Keratinocyte (primary cell): Measurements from ENCODE around the gene TXNDC8. TPM values are rescaled to one million over a fixed set of nuclear protein-coding genes. Genes with fewer than 3 reads are reported as not detected.

Source experiments
- DNase-seq: peaks from one replicate; pipeline ENCODE4 v3.0.0-alpha.2; 2011; ENCODE audit warnings: low read depth, missing footprints, low spot score
- FAIRE-seq: peaks from 2 replicates; lab custom pipeline; 2011; peaks lifted over from hg19 to GRCh38; lab: Jason Lieb, UNC
- H2AFZ ChIP-seq: 2 replicates; pipeline ENCODE4 v1.6.0; 2012; ENCODE audit warnings: low read length, control low read depth, inconsistent platforms; ENCODE audit not compliant: control insufficient read depth
- H3K27ac ChIP-seq: 2 replicates; pipeline ENCODE4 v1.5.1; 2011; ENCODE audit warnings: low read length; ENCODE audit not compliant: control insufficient read depth, insufficient read depth
- H3K27me3 ChIP-seq: 3 replicates; pipeline ENCODE4 v1.6.0; 2011; ENCODE audit warnings: low read length; ENCODE audit not compliant: control insufficient read depth, insufficient read depth; ENCODE audit errors: extremely low read depth
- H3K36me3 ChIP-seq, 2 experiments: 2 replicates in 1 of 2; 3 replicates in 1 of 2; pipeline ENCODE4 v1.5.1; 2011; ENCODE audit warnings: low read length in 2 of 2, mild to moderate bottlenecking in 1 of 2; ENCODE audit not compliant: control insufficient read depth in 2 of 2, insufficient read depth in 2 of 2; ENCODE audit errors: extremely low read depth in 1 of 2
- H3K4me1 ChIP-seq: 3 replicates; pipeline ENCODE4 v1.5.1; 2011; ENCODE audit warnings: low read length; ENCODE audit not compliant: control insufficient read depth, insufficient read depth; ENCODE audit errors: extremely low read depth
- H3K4me2 ChIP-seq: 3 replicates; pipeline ENCODE4 v1.6.0; 2011; ENCODE audit warnings: low read depth, low read length; ENCODE audit not compliant: control insufficient read depth, insufficient read depth; ENCODE audit errors: extremely low read depth
- H3K4me3 ChIP-seq, 3 experiments: fragments of 200-600 bp in 1 of 3; sonication (generic) in 1 of 3; 2 replicates in 2 of 3; 3 replicates in 1 of 3; pipeline ENCODE4 v1.5.1; 2011 to 2016; ENCODE audit warnings: low read length in 3 of 3, mild to moderate bottlenecking in 3 of 3, control low read depth in 2 of 3, inconsistent platforms in 1 of 3, low read depth in 1 of 3, mixed read lengths in 1 of 3, mixed run types in 1 of 3, moderate library complexity in 1 of 3; ENCODE audit not compliant: control insufficient read depth in 2 of 3, insufficient read depth in 2 of 3; ENCODE audit errors: extremely low read depth in 1 of 3
- H3K79me2 ChIP-seq: 2 replicates; pipeline ENCODE4 v1.6.0; 2012; ENCODE audit warnings: low read length; ENCODE audit not compliant: control insufficient read depth, insufficient read depth
- H3K9ac ChIP-seq: 3 replicates; pipeline ENCODE4 v1.6.0; 2011; ENCODE audit warnings: low read length; ENCODE audit not compliant: control insufficient read depth, insufficient read depth; ENCODE audit errors: extremely low read depth
- H3K9me1 ChIP-seq: 3 replicates; pipeline ENCODE4 v1.6.0; 2011; ENCODE audit warnings: low read length; ENCODE audit not compliant: control insufficient read depth, insufficient read depth; ENCODE audit errors: extremely low read depth
- H3K9me3 ChIP-seq: 2 replicates; pipeline ENCODE4 v1.5.1; 2012; ENCODE audit warnings: low read depth, low read length; ENCODE audit not compliant: control insufficient read depth
- H4K20me1 ChIP-seq: 3 replicates; pipeline ENCODE4 v1.6.0; 2011; ENCODE audit warnings: low read length; ENCODE audit not compliant: control insufficient read depth, insufficient read depth; ENCODE audit errors: extremely low read depth
- CTCF ChIP-seq, 3 experiments: IDR thresholded peaks in 1 of 3; conservative IDR thresholded peaks in 1 of 3; optimal IDR thresholded peaks in 1 of 3; 2 replicates in 2 of 3; 3 replicates in 1 of 3; pipeline versions ENCODE3 to v1.5.1; 2011; ENCODE audit warnings: low read length in 3 of 3, mild to moderate bottlenecking in 3 of 3, moderate library complexity in 2 of 3, control low read depth in 1 of 3, inconsistent platforms in 1 of 3; ENCODE audit not compliant: insufficient read depth in 2 of 3; ENCODE audit errors: extremely low read depth in 1 of 3
- EZH2 ChIP-seq: IDR thresholded peaks from one replicate; pipeline ENCODE4 v1.6.1; 2012; ENCODE audit warnings: inconsistent platforms, mild to moderate bottlenecking, low read length, moderate library complexity
- dilution Hi-C: fragments of 300-500 bp; cut with MboI; formaldehyde crosslinking; loops from one replicate; pipeline ENCODE4 v1.7.0; 2020; ENCODE audit warnings: low sequenced_read_pairs; ENCODE audit not compliant: extremely low pct_ligation_motif_present
- polyA plus RNA-seq, 5 experiments: library from polyadenylated mRNA; depleted of rRNA in 3 of 5; stranded (reverse) in 3 of 5; stranded (forward) in 1 of 5; unstranded in 1 of 5; fragments of >200 nt; gene quantifications; 1 replicate in 1 of 5; 2 replicates in 3 of 5; 3 replicates in 1 of 5; pipeline versions ENCODE4 v1.2.1 to v1.2.3, GENCODE V29; 2011 to 2012; ENCODE audit warnings: missing spikeins in 2 of 5, low read depth in 1 of 5, low replicate concordance in 1 of 5

The TXNDC8 gene
- polyA plus RNA-seq, 1 donor (not counting 4 experiments of a cell fraction or from before 2014, with no cell fraction given), result not detected

- no peaks in the 10 kb centered on the region for H3K9me1 ChIP-seq
- dilution Hi-C loops, result no loop called here
- H3K4me2 ChIP-seq, result no peak overlapping the region
- H3K36me3 ChIP-seq, result no peaks in the 10 kb centered on the region
- H4K20me1 ChIP-seq, result no peaks in the 10 kb centered on the region
- FAIRE-seq (no peak), DNase-seq (no peak)
- H3K79me2 ChIP-seq, result no peaks in the 10 kb centered on the region
- H2AFZ ChIP-seq, result no peak overlapping the region
- H3K27me3 ChIP-seq, result no peaks in the 10 kb centered on the region
- TF ChIP-seq EZH2, result no peak
- no peak for TF ChIP-seq CTCF (optimal IDR thresholded peaks at IDR 0.05 in 1 of 3, IDR thresholded peaks at IDR 0.05 in 1 of 3, conservative IDR thresholded peaks at IDR 0.05 in 1 of 3; ENCODE audit: extremely low read depth in 1 of 3, insufficient read depth in 2 of 3, low read length in 3 of 3)
- no peak overlapping the region for H3K27ac ChIP-seq
- no peaks in the 10 kb centered on the region for H3K4me1 ChIP-seq
- H3K4me3 ChIP-seq, result no peak overlapping the region
- H3K9ac ChIP-seq, result no peak overlapping the region
- no peaks in the 10 kb centered on the region for H3K9me3 ChIP-seq
Measured at GRCh38 chr9:110343551-110343950, 5.9 kb upstream of the TXNDC8 start.

GRCh38 chr9:110340306-110340705 lies 2.6 kb upstream of the TXNDC8 start:
- Histone ChIP-seq H3K27me3 (no peaks in the 10 kb centered on the region), H3K36me3 (no peaks in the 10 kb centered on the region), H3K9ac (no peak overlapping the region), H3K4me3 (no peak overlapping the region), H3K4me2 (no peak overlapping the region), H3K4me1 (no peaks in the 10 kb centered on the region), H3K79me2 (no peaks in the 10 kb centered on the region), H2AFZ (no peak overlapping the region), H3K27ac (no peak overlapping the region), H3K9me3 (no peaks in the 10 kb centered on the region), H3K9me1 (no peaks in the 10 kb centered on the region), H4K20me1 (no peaks in the 10 kb centered on the region)
- no peak for DNase-seq
- TF ChIP-seq EZH2 (no peak), CTCF (optimal IDR thresholded peaks at IDR 0.05 in 1 of 3, IDR thresholded peaks at IDR 0.05 in 1 of 3, conservative IDR thresholded peaks at IDR 0.05 in 1 of 3; ENCODE audit: extremely low read depth in 1 of 3, insufficient read depth in 2 of 3, low read length in 3 of 3) (peak; percentile 52 to 63 (median 55))
- dilution Hi-C loops, result no loop called here
- no peak for FAIRE-seq
